Astrocyte (in vitro differentiated cells and primary cell): Measurements from ENCODE around the gene TM7SF3.

Experiments used
- CTCF ChIP-seq: IDR thresholded peaks from 2 replicates; pipeline ENCODE4 v1.5.1; 2011; ENCODE audit warnings: low read depth, mild to moderate bottlenecking, inconsistent platforms, low read length, moderate library complexity; ENCODE audit not compliant: insufficient read depth
- EZH2 ChIP-seq: IDR thresholded peaks from 2 replicates; pipeline ENCODE4 v1.6.1; 2012; ENCODE audit warnings: mild to moderate bottlenecking, low read length, inconsistent platforms; ENCODE audit not compliant: insufficient read depth

- no peak for TF ChIP-seq CTCF
- no peak for TF ChIP-seq EZH2
Measured at GRCh38 chr12:27061317-27061716, 47.1 kb upstream of the TM7SF3 start.
